Measurements from ENCODE around the gene MOB1B.

- TF ChIP-seq, protein P1, sequence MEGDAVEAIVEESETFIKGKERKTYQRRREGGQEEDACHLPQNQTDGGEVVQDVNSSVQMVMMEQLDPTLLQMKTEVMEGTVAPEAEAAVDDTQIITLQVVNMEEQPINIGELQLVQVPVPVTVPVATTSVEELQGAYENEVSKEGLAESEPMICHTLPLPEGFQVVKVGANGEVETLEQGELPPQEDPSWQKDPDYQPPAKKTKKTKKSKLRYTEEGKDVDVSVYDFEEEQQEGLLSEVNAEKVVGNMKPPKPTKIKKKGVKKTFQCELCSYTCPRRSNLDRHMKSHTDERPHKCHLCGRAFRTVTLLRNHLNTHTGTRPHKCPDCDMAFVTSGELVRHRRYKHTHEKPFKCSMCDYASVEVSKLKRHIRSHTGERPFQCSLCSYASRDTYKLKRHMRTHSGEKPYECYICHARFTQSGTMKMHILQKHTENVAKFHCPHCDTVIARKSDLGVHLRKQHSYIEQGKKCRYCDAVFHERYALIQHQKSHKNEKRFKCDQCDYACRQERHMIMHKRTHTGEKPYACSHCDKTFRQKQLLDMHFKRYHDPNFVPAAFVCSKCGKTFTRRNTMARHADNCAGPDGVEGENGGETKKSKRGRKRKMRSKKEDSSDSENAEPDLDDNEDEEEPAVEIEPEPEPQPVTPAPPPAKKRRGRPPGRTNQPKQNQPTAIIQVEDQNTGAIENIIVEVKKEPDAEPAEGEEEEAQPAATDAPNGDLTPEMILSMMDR (IDR thresholded peaks at IDR 0.05), result no peak
- TF ChIP-seq POLR2A (IDR thresholded peaks at IDR 0.05) (no peak), EP300 (IDR thresholded peaks at IDR 0.05) (no peak)
Observed at GRCh38 chr4:70915874-70916559, 13.8 kb downstream of the MOB1B start.
